Heart left ventricle (tissue), 16 donors: ENCODE data around the gene ZNF148. TPM values are rescaled to one million over a fixed set of nuclear protein-coding genes. Genes with fewer than 3 reads are reported as not detected.
"Not testable (repeated sequence)": the region's sequence is repeated elsewhere in the genome, so short reads cannot be mapped to it uniquely, and the experiment has no call there.

Experiments
- ATAC-seq, 4 donors: fragments of 200-7000 bp; cut with Tn5 transposase; one replicate each; pipeline ENCODE4 v1.9.1; 2020 to 2022; ENCODE audit warnings: moderate library complexity in 4 of 4, mild to moderate bottlenecking in 3 of 4, moderate number of reproducible peaks in 1 of 4
- DNase-seq, 5 donors: peaks; one replicate each; pipeline ENCODE4 v3.0.0-alpha.2; 2020
- H3K27ac ChIP-seq, 12 donors: fragments of 200-600 bp; sonication (generic) in 4 of 12; one replicate each; pipeline versions ENCODE4 v1.5.0 to v1.8.0; 2016 to 2022; ENCODE audit warnings: mild to moderate bottlenecking in 2 of 12
- H3K27me3 ChIP-seq, 9 donors: fragments of 200-600 bp; sonication (generic) in 2 of 9; one replicate each; pipeline versions ENCODE4 v1.5.1 to v1.8.0; 2016 to 2022; ENCODE audit warnings: mild to moderate bottlenecking in 3 of 9
- H3K36me3 ChIP-seq, 9 donors: fragments of 200-600 bp; sonication (generic) in 2 of 9; one replicate each; pipeline versions ENCODE4 v1.5.0 to v1.8.0; 2018 to 2022; ENCODE audit warnings: mild to moderate bottlenecking in 2 of 9
- H3K4me1 ChIP-seq, 12 donors: fragments of 200-600 bp; sonication (generic) in 4 of 12; one replicate each; pipeline versions ENCODE4 v1.5.0 to v1.8.0; 2016 to 2022; ENCODE audit warnings: mild to moderate bottlenecking in 3 of 12
- H3K4me3 ChIP-seq, 12 donors: fragments of 200-600 bp; sonication (generic) in 4 of 12; one replicate each; pipeline versions ENCODE4 v1.5.0 to v1.8.0; 2017 to 2022; ENCODE audit warnings: mild to moderate bottlenecking in 9 of 12, moderate library complexity in 4 of 12
- H3K9me3 ChIP-seq, 12 donors: fragments of 200-600 bp; sonication (generic) in 4 of 12; one replicate each; pipeline versions ENCODE4 v1.5.0 to v1.8.0; 2016 to 2022; ENCODE audit warnings: mild to moderate bottlenecking in 1 of 12
- CTCF ChIP-seq, 12 donors: fragments of 200-600 bp; sonication (generic) in 4 of 12; IDR thresholded peaks; one replicate each; pipeline versions ENCODE4 v1.5.0 to v1.8.0; 2018 to 2022; ENCODE audit warnings: antibody characterized with exemption in 12 of 12, mild to moderate bottlenecking in 5 of 12
- POLR2A ChIP-seq, 2 donors: fragments of 450-650 bp; IDR thresholded peaks; one replicate each; pipeline ENCODE4 v1.6.1; 2017; ENCODE audit warnings: antibody characterized with exemption in 2 of 2, mild to moderate bottlenecking in 2 of 2, moderate library complexity in 2 of 2
- WGBS, 4 donors: extraction: QIAGEN DNeasy Blood & Tissue Kit in 2 of 4; methylation state at CpG; one replicate each; pipeline versions ENCODE4 v1.1.5 to v1.1.7; 2013 to 2018; 5-methylcytosine and 5-hydroxymethylcytosine counted together
- intact Hi-C, 10 donors: fragments of 100-400 bp; cut with DNase I; formaldehyde crosslinking; loops; one replicate each; pipeline versions ENCODE4 v1.11.1 to v1.14.2; 2022
- polyA plus RNA-seq, 2 donors: library from polyadenylated mRNA; stranded (reverse); fragments of 200-250 nt; gene quantifications; one replicate each; pipeline ENCODE4 v1.2.3, GENCODE V29; 2013
- total RNA-seq, 9 donors: library from RNA; depleted of rRNA in 2 of 9; stranded (reverse); fragments of >200 nt in 2 of 9; fragmentation: NEBNext Ultra II Directional in 3 of 9; extraction: Animal tissue kit (Norgen Biotek cat#: 25700) in 3 of 9; gene quantifications; one replicate each; pipeline versions ENCODE4 v1.1.0 to v1.2.4, GENCODE V29; 2016 to 2023
- donor health status: ischemic (EF 13 %, LVEDD 7.1; RV severe dilation, severe dysfunction).
- donor health status: healthy with polysubstance abuse.
- donor health status: DM: no; HTN: yes; CAD: no.
- donor health status: DM: no; HTN: no; CAD: no.
- donor health status: ischemic (EF 25% LVEDD 6.9; RV normal size, moderate dysfunction).
- donor health status: ischemic (EF 25% LVEDD 5.7; RV mildly dilated, moderate dysfunction).
- donor health status: healthy.
- donor health status: DM: yes; HTN: yes; CAD: no.
- donor health status: ischemic (EF 35%, LVEDD 5.7; RV mildly dilated, moderate dysfunction).
- donor health status: nonischemic (EF 11% LVEDD 7.7; RV severe dilation, severe dysfunction).
- donor health status: DM: yes; HTN: yes; CAD: no.
- donor health status: PGD.
- donor health status: ischemic (EF 29% LVEDD 5.4; RV normal size, mild dysfunction).
- donor health status: nonischemic (EF 23%, LVEDD 6.1; RV moderate dilation, normal function).

ZNF148 gene
- total and polyA plus RNA-seq, 11 donors, result 4.5 to 62.4 (median 39.0) TPM

GRCh38 chr3:125414669-125415068 lies 39.5 kb upstream of the ZNF148 start:
- Histone ChIP-seq H3K27me3 (no peaks in the 10 kb centered on the region), H3K27ac (no peak overlapping the region), H3K9me3 (peaks cover 0 to 4% (median 0%) of the 10 kb centered on the region in 12 donors), H3K4me3 (no peak overlapping the region), H3K36me3 (no peaks in the 10 kb centered on the region), H3K4me1 (no peaks in the 10 kb centered on the region)
- DNase-seq (no peak), ATAC-seq (no peak)
- TF ChIP-seq CTCF (IDR thresholded peaks at IDR 0.05) (no peak), POLR2A (IDR thresholded peaks at IDR 0.05) (no peak)
- 74 to 80% (median 77%) methylated on average over 8 of the region's 8 CpGs for WGBS, 4 donors
- intact Hi-C loops, result no loop called here

DNA sequence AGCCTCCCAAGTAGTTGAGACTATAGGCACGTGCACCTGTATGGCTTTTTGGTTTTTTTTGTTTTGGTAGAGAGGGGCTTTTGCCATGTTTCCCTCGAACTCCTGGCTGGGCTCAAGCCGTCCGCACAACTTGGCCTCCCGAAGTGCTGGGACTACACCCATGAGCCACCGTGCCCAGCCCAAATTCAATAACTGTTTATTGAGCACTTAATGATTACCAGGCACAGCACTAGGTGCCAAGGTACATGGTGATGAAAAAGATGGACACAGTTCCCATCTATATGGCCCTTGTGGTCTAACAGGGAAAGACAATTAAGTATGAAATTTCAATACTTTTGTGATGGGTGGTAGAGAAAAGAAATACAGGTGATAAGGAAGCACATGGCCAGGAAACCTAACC lies 35.8 kb upstream of the ZNF148 start:
- 89 to 91% (median 91%) methylated on average over 6 of the region's 6 CpGs for WGBS, 4 donors
- Histone ChIP-seq H3K9me3 (no peaks in the 10 kb centered on the region), H3K36me3 (no peaks in the 10 kb centered on the region), H3K27me3 (peaks cover 0 to 9% (median 0%) of the 10 kb centered on the region in 9 donors), H3K4me1 (no peaks in the 10 kb centered on the region), H3K27ac (no peak overlapping the region), H3K4me3 (no peak overlapping the region)
- no peak for TF ChIP-seq CTCF (IDR thresholded peaks at IDR 0.05)
- TF ChIP-seq POLR2A (IDR thresholded peaks at IDR 0.05), result no peak
- DNase-seq, result no peak
- intact Hi-C loops, result no loop called here
- no peak for ATAC-seq

DNA sequence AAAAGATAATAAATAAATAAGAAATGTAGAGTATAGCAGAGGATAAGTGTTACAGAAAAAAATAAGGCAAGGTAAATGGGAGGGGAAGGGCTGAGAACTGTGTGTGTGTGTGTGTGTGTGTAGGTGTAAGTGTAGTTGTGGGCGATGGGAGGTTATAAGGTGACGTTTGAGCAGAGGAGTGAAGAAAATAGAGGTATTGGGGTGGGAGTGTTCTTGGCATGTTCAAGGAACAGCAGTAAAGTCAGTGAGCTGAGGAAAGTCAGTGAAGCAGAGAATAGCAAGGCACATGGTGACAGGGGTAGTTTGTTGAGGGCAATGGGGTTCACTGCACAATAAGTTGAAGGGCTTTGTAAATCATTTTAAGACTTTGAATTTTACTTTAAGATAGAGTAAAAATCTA lies 30.9 kb upstream of the ZNF148 start:
- ATAC-seq, result no peak
- 90 to 93% (median 91%) methylated on average over 2 of the region's 2 CpGs for WGBS, 4 donors
- no peaks in the 10 kb centered on the region for H3K36me3 ChIP-seq
- no peaks in the 10 kb centered on the region for H3K4me1 ChIP-seq
- no peaks in the 10 kb centered on the region for H3K9me3 ChIP-seq
- H3K27me3 ChIP-seq, result peaks cover 0 to 9% (median 0%) of the 10 kb centered on the region in 9 donors
- intact Hi-C loops, result no loop called here
- no peak for DNase-seq
- TF ChIP-seq CTCF (IDR thresholded peaks at IDR 0.05) (no peak), POLR2A (IDR thresholded peaks at IDR 0.05) (no peak)
- no peak overlapping the region for H3K4me3 ChIP-seq
- H3K27ac ChIP-seq, result no peak overlapping the region

DNA sequence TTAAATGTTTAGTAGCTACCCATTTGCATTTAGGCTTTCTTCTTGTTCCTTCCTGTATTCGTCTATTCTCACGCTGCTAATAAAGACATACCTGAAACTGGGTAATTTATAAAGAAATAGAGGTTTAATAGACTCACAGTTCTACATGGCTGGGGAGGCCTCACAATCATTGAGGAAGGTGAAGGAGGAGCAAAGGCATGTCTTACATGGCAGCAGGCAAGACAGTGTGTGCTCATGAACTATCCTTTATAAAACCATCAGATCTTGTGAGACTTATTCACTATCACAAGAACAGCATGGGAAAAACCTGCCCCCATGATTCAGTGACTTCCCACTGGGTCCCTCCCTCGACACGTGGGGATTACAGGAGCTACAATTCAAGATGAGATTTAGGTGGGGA lies 30.4 kb upstream of the ZNF148 start:
- H3K4me3 ChIP-seq, DNase-seq, H3K27me3 ChIP-seq, H3K9me3 ChIP-seq, intact Hi-C loops, H3K4me1 ChIP-seq, H3K36me3 ChIP-seq, ATAC-seq, H3K27ac ChIP-seq: not testable (repeated sequence)
- WGBS, 4 donors, result 82 to 96% (median 88%) methylated on average over 4 of the region's 4 CpGs

DNA sequence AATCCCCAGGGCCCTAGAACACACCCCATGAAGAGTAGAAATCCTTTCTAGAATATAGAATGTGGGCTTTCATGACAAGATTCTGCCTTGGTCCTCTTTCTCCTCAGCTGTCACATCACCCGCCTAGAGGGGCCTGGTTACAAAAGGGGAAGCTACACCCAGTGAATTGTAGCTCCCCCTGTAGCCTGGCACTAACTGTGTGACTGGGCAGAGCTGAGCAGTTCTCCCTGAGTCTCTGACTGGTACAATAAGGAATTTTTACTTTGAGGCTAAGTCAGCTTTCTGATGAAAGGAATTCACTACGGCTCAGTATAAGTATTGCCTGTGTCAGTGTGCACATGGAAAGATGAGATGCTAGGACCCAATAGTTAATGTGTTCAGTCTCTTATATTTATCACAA lies 28.7 kb upstream of the ZNF148 start:
- TF ChIP-seq CTCF (IDR thresholded peaks at IDR 0.05) (no peak), POLR2A (IDR thresholded peaks at IDR 0.05) (no peak)
- no peaks in the 10 kb centered on the region for H3K36me3 ChIP-seq
- intact Hi-C loops, result no loop called here
- 88 to 93% (median 91%) methylated on average over 2 of the region's 2 CpGs for WGBS, 4 donors
- peaks cover 0 to 2% (median 0%) of the 10 kb centered on the region in 9 donors for H3K27me3 ChIP-seq
- H3K4me1 ChIP-seq, result no peaks in the 10 kb centered on the region
- no peak overlapping the region for H3K27ac ChIP-seq
- no peak for ATAC-seq
- no peak overlapping the region for H3K4me3 ChIP-seq
- H3K9me3 ChIP-seq, result no peaks in the 10 kb centered on the region
- DNase-seq, result no peak
